ENCODE measurements around the gene NCOA6.

Gene NCOA6

DNA sequence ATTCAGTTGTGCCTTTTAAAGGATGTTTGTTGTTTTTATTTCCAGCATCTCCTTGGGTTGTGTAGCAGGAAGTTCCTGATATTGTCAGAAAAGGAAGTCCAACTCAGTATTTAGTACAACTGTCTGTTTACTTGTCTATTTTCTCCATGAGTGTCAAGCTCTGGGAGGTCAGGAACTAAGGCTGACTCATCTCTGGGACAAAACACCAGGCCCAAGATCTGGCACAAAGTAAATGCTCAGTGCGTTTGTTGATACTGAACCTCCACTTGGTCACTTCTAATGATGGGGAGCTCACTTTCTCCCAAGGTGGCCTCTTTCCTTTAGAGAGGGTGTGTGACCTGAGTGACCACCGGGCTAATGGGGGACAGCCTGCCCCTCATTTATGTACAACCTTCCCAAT, 136.0 kb downstream of the NCOA6 start:
- no peaks in the 10 kb centered on the region for H3K36me3 ChIP-seq (ENCODE audit: control insufficient read depth, insufficient read depth, low read length)
- no peaks in the 10 kb centered on the region for H3K9me3 ChIP-seq (ENCODE audit: control insufficient read depth, insufficient read depth, low read length)
- no peaks in the 10 kb centered on the region for H3K4me1 ChIP-seq (ENCODE audit: control insufficient read depth, insufficient read depth, low read length)
- no peaks in the 10 kb centered on the region for H3K27me3 ChIP-seq (ENCODE audit: control insufficient read depth, insufficient read depth, low read length)
- H3K4me3 ChIP-seq (ENCODE audit: low read depth, low read length) = no peak overlapping the region
- H3K9ac ChIP-seq (ENCODE audit: low read depth, low read length) = no peak overlapping the region

DNA sequence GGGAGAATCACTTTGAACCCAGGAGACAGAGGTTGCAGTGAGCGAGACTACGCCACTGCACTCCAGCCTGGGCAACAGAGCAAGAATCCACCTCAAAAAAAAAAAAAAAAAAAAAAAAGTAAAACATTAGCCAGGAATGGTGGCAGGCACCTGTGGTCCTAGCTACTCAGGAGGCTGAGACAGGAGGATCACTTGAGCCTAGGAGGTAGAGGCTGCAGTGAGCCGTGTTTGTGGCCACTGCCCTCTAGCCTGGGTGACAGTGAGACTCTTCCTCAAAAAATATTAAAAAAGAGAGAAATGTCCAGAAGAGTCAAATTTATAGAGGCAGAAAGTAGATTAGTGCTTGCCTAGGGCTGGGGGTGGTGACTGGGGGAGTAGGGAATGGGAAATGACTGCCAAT, 141.8 kb downstream of the NCOA6 start:
- H3K4me3 ChIP-seq (ENCODE audit: low read depth, low read length) = no peak overlapping the region
- no peaks in the 10 kb centered on the region for H3K27me3 ChIP-seq (ENCODE audit: control insufficient read depth, insufficient read depth, low read length)
- H3K36me3 ChIP-seq (ENCODE audit: control insufficient read depth, insufficient read depth, low read length) = no peaks in the 10 kb centered on the region
- H3K4me1 ChIP-seq (ENCODE audit: control insufficient read depth, insufficient read depth, low read length) = no peaks in the 10 kb centered on the region
- H3K9ac ChIP-seq (ENCODE audit: low read depth, low read length) = no peak overlapping the region
- H3K9me3 ChIP-seq (ENCODE audit: control insufficient read depth, insufficient read depth, low read length) = no peaks in the 10 kb centered on the region

DNA sequence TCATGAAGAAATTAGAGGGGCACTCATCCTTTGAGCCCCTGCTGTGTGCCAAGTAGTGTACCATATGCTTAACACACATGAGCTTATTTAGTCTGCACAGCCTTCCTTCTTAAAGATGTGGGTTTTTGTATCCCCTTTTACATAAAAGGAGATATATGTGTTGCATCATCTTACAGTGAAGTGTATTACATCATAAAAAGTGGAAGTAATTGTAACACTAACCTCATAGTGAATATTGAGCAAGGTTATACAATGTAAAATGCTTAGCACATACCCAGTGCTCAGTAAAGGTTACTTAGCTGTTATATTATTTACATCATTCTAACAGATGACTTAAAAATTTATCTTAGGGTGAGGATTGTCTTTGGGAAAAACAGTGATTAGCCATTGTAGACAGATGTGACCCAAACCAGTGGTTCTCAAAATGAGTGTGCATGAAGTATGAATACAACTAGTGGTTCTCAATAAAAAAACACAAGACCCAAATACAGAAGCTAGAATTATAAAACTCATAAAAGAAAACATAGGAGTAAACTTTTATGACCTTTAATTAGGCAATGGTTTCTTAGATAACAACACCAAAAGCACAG, 144.8 kb downstream of the NCOA6 start:
- Histone ChIP-seq H3K27me3 (ENCODE audit: control insufficient read depth, insufficient read depth, low read length) (no peaks in the 10 kb centered on the region), H3K4me1 (ENCODE audit: control insufficient read depth, insufficient read depth, low read length) (no peaks in the 10 kb centered on the region), H3K9ac (ENCODE audit: low read depth, low read length) (no peak overlapping the region), H3K4me3 (ENCODE audit: low read depth, low read length) (no peak overlapping the region), H3K36me3 (ENCODE audit: control insufficient read depth, insufficient read depth, low read length) (no peaks in the 10 kb centered on the region), H3K9me3 (ENCODE audit: control insufficient read depth, insufficient read depth, low read length) (no peaks in the 10 kb centered on the region)

DNA sequence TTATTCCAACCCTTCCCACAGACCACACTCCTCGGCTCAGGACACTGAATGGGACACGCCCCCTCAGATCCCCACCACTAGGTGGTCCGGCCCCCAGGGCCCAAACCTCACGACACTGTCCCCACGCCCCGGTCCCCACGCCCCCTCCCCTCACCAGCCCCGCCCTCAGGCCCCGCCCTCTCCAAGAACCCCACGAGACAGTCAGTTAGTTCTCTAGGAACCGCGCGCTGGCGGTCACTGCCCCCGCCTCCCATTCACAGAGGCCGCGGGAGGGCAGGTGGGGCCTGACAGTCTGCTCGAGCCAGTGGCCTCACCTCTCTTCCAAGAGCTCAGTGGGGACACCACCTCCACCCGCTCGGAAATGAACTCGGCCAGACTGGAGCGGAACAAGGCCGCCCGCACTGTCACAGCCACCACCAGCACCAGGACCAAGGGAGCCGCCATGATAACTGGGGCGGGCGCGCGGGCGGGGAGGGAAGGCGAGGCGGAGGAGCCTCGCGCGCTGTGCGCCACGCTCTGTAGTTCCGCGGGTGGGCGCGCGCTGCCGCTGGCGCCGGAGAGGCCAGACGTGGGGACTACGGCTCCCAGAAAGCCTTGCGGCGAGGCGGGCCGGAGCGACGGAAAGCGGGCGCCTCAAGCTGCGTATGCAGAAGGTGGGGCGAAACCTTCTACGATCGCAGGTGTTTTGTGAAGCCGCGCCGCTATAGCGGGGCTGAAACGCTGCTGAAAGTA, 148.6 kb downstream of the NCOA6 start, which contains the start of gene PIGU:
PIGU (minus strand) TSS at position 451 of the 732 bp plus-strand sequence; CDS start at position 444, 7 bp downstream.
- Histone ChIP-seq H3K9me3 (ENCODE audit: control insufficient read depth, insufficient read depth, low read length) (no peaks in the 10 kb centered on the region), H3K4me1 (ENCODE audit: control insufficient read depth, insufficient read depth, low read length) (no peaks in the 10 kb centered on the region), H3K9ac (ENCODE audit: low read depth, low read length) (no peak within 1 kb of the TSS), H3K27me3 (ENCODE audit: control insufficient read depth, insufficient read depth, low read length) (no peaks in the 10 kb centered on the region), H3K4me3 (ENCODE audit: low read depth, low read length) (peak within 1 kb of the TSS; percentile 93), H3K36me3 (ENCODE audit: control insufficient read depth, insufficient read depth, low read length) (no peaks in the 10 kb centered on the region)

DNA sequence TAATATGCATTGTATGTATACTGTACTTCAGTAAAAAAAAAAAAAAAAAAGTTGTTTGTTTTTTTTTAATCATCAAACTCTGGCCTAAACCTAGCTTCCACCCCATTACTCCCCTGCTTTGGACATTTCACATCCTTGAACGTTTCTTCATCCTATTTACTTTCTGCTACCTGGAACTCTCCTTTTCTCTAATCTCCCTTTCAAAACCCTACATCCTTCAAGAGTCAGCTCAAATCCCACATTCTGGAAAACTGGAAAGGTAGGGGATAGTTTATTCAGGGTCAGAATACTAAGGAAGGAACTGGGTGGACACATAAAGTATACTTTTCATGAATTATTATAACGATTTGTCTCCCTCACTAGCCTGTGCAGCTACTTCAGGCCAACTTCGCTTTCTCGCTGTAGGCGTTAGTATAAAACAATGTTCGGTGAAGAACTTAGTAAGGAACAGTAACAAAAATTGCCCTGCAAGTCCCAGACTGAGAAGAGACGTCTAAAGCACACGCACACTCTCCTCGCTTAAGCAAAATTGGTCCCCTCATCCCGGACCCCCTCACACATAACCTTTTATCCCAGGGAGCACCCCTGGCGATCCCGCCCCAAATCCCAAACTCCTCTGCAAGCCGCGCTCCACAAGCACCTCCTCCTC, 149.3 kb downstream of the NCOA6 start:
- no peaks in the 10 kb centered on the region for H3K4me1 ChIP-seq (ENCODE audit: control insufficient read depth, insufficient read depth, low read length)
- H3K9ac ChIP-seq (ENCODE audit: low read depth, low read length) = no peak overlapping the region
- no peaks in the 10 kb centered on the region for H3K36me3 ChIP-seq (ENCODE audit: control insufficient read depth, insufficient read depth, low read length)
- no peaks in the 10 kb centered on the region for H3K9me3 ChIP-seq (ENCODE audit: control insufficient read depth, insufficient read depth, low read length)
- peak overlapping the region; percentile 93 for H3K4me3 ChIP-seq (ENCODE audit: low read depth, low read length)
- no peaks in the 10 kb centered on the region for H3K27me3 ChIP-seq (ENCODE audit: control insufficient read depth, insufficient read depth, low read length)

DNA sequence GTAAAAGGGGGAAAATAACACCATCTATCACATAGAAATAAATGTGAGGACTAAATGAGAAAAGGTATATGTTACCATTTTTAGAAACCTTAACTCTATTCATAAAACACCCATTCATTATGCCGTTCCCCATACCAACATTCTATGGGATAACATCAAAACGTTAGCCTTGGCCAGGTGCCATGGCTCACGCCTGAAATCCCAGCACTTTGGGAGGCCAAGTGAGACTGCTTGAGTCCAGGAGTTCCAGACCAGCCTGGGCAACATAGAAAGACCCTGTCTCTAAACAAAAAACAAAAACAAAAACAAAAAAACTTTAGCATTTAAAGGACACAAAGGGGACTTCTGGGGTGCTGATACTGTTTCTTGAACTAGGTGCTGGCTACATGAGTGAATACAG, 149.9 kb downstream of the NCOA6 start:
- Histone ChIP-seq H3K36me3 (ENCODE audit: control insufficient read depth, insufficient read depth, low read length) (no peaks in the 10 kb centered on the region), H3K4me1 (ENCODE audit: control insufficient read depth, insufficient read depth, low read length) (no peaks in the 10 kb centered on the region), H3K9ac (ENCODE audit: low read depth, low read length) (no peak overlapping the region), H3K9me3 (ENCODE audit: control insufficient read depth, insufficient read depth, low read length) (no peaks in the 10 kb centered on the region), H3K4me3 (ENCODE audit: low read depth, low read length) (peak overlapping the region; percentile 93), H3K27me3 (ENCODE audit: control insufficient read depth, insufficient read depth, low read length) (no peaks in the 10 kb centered on the region)

DNA sequence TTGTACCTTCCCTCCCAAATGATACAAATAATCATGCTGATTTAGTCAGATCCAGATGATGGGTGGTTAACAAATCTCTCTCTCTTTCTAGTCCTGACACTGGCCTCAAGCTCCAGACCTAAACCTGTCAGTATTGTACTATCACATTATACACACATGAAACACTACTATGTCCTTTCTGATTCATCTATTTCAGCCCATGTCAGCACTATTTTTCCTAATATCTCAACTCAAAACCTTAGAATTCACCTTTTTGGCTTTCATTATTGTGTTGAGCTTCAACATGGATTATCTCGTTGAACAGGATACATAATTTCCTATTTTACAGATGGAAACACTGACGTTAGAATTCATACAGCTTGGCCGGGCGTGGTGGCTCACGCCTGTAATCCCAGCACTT, 152.0 kb downstream of the NCOA6 start:
- Histone ChIP-seq H3K9ac (ENCODE audit: low read depth, low read length) (no peak overlapping the region), H3K27me3 (ENCODE audit: control insufficient read depth, insufficient read depth, low read length) (no peaks in the 10 kb centered on the region), H3K4me3 (ENCODE audit: low read depth, low read length) (no peak overlapping the region), H3K4me1 (ENCODE audit: control insufficient read depth, insufficient read depth, low read length) (no peaks in the 10 kb centered on the region), H3K9me3 (ENCODE audit: control insufficient read depth, insufficient read depth, low read length) (no peaks in the 10 kb centered on the region), H3K36me3 (ENCODE audit: control insufficient read depth, insufficient read depth, low read length) (no peaks in the 10 kb centered on the region)

DNA sequence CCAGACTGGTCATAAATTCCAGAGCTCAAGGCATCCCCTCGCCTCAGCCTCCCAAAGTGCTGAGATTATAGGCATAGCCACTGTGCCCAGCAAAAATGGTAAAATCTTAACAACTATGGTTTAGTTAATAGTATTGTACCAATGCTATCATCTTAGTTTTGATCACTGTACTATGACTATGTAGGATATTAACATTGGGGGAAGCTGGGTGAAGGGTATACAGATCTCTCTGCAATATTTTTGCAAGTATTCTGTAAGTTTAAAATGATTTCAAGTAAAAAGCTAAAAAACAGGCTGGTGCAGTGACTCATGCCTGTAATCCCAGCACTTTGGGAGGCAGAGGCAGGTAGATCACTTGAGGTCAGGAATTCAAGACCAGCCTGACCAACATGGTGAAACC, 156.4 kb downstream of the NCOA6 start:
- H3K9ac ChIP-seq (ENCODE audit: low read depth, low read length) = no peak overlapping the region
- no peaks in the 10 kb centered on the region for H3K9me3 ChIP-seq (ENCODE audit: control insufficient read depth, insufficient read depth, low read length)
- no peaks in the 10 kb centered on the region for H3K36me3 ChIP-seq (ENCODE audit: control insufficient read depth, insufficient read depth, low read length)
- no peak overlapping the region for H3K4me3 ChIP-seq (ENCODE audit: low read depth, low read length)
- no peaks in the 10 kb centered on the region for H3K4me1 ChIP-seq (ENCODE audit: control insufficient read depth, insufficient read depth, low read length)
- H3K27me3 ChIP-seq (ENCODE audit: control insufficient read depth, insufficient read depth, low read length) = no peaks in the 10 kb centered on the region
